ENCODE measurements around the gene HPCAL1.

Gene HPCAL1

DNA sequence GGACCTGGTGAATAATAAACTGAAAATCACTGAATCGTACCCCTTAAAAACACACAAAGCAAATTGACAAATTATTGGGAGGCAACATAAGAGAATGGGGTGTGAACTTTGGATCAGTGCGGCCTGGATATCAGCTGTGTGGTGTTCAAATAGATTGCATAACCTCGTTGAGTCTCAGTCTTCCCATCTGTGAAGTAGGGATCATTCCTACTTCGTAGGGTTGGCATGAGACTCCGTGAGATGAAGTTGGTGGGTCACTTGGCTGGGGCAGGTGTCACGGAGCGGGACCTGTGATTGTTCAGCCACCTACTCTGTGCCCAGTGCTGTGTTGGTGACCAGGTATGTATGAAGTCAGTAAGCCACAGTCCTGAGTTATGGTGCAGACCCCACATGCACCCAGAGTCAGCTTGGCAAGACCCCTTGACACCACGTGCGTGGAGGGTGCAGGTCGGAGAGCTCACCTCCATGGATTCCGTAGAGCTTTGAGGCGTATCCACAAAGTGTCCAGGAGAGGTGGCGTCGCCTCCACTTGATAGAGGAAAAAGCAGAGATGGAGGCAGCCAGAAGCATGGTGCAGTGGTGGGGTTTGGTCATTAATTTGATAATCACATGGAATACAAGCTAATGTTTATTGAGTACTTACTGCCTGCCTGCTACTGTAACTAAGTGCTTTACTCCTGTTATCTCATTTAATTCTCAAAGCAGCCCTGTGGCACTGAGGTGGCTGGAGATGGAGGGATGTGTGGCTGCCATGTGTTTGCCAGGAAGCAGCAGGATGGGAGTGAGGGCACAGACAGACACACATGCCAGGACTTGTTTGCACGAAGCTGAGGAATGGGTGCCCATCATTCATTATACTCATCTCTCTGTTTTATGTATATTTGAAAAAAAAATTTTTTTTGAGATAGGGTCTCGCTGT lies 35.8 kb downstream of the HPCAL1 start:
- DNase-seq, result no peak

DNA sequence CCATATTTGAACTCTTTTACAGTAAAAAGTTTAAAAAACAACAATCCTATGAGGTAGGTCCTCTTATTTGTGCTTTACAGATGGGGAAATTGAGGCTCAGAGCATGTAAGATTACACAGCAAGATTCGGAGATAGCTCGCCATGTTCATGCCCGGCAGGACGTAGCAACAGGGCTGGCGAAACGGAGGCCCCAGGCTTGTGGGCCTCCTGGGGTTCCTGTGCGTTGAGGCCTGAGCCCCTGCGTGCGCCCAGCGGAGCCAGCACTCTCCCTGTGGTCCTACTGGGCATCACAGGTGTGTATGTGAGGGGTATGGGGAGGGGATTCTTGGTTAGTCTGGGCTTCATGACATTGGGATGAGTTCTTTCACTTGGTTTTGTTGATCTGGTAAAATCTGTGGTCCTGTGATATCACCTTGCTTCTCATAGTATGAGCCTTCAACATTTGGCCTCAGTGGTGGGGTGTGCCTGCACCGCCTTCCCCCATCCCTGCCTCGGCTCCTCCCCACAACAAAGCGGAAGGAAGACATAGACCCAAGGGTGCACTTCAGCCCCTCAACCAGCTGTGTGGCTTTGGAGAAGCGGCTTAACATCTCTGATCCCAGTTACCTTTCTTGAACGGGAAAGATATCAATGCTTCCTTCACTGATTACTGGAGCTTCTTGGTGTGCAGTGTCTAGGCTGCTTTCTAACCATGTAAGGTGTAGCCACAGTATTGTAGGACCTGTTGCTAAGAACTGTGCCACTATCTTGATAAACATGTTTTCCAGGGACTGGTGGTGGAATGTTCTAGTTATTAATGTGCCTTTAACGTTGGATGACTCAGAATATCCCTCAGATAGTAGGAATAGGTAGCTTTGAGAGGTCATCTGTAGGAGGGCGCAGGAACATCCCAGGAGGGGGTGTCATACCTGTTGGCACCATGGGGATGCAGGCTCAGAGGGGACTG lies 37.2 kb downstream of the HPCAL1 start:
- DNase-seq, result no peak

DNA sequence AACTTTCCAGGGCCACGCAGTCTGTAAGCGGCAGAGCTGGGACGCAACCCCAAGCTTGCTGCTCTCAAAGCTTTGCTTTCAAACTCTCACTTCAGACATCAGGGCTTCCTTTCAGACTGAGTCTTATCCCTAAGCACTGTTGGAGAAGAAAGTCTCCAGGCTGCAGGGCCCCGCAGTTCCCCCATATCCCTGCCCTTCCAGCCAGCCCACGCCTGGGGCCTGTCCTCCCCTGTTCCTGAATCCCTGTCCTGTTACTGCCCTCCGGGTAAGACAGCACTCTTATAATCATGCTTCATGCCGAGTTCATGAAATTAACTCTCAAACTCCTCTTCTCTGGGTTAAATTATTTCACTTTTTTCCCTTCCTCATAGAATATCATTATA lies 37.9 kb downstream of the HPCAL1 start:
- DNase-seq, result no peak

DNA sequence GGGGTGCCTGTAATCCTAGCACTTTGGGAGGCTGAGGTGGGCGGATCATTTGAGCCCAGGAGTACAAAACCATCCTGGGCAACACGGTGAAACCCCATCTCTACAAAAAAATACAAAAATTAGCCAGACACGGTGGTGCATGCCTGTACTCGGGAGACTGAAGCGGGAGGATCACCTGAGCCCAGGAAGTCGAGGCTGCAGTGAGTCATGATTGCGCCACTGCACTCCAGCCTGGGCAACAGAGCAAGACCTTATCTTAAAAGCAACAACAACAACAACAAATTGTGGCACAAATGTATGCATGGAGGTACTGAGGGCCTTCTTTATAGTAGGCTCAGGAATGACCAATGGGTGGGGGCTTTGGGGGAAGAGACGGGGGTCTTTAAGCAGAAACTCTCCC lies 38.5 kb downstream of the HPCAL1 start:
- DNase-seq, result no peak

DNA sequence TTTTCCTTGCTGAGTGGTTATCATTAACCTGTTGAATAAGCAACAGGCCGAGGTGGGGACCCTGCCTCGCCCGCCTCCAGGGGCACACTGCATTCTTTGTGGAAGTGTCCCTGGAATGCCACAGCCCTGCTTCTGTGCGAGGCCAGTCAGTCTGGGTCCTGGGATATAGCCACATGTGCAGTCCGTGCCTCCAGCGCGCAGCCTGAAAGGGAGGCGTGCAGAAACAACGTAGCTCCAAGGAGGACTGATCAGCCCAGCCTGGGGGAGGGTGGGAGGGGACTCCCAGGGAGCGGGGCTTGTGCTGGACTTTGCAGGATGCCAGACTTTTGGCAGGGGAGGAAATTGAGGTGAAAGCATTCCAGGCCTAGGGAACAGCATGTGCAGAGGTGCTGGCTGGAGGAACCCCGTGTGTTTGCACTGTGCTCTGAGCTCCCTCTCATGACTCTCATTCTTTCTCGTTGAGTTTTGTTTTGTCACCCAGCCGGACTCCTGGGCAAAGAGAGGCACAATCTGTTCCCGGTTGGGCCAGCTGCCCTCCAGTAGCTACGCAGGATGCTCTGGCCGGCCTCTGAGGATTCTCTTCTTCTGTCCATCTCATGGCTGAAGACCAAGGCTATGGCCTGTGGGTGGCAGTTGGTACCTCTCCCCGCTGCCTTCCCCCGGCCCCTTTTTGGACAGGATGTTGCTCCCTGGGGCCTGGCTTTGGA lies 39.7 kb downstream of the HPCAL1 start:
- no peak for DNase-seq

DNA sequence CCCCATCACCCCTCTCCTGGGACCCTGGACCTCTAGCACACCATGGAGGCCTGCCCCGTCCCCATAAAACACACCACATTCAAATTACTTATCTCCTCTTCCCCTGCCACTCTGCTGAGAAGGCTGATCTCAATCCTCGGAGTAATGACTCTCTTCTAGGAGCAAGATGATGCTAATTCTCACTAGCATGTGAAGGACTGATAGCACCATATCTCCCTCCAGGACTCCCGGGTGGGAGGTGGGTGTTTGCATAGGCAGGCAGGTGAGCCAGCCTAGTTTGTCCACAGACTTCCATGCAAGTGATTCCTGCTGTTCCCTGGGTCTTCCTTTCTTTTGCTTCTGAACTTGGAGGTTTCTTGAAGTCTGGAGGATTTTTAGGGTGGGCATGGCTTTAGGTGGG lies 40.5 kb downstream of the HPCAL1 start:
- no peak for DNase-seq

DNA sequence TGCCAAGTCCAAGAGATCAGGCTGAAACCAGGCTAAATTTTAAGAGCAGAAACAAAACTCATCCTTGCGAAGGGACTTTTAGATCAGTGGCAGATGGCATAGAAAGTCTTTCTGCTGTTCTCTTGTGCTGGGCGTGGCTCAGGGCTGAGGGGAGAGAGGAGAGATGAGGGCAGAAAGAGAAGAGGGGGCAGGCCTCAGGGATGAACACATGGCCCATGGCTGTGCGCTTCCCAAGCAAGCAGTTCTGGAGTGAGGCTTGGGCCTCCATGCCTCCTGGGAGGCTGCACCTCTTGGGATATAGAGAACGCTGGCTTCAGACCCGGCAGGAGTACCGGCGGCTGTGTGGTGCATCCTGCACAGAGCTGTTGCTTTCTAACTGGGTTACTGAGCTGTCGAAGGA lies 41.0 kb downstream of the HPCAL1 start:
- no peak for DNase-seq

DNA sequence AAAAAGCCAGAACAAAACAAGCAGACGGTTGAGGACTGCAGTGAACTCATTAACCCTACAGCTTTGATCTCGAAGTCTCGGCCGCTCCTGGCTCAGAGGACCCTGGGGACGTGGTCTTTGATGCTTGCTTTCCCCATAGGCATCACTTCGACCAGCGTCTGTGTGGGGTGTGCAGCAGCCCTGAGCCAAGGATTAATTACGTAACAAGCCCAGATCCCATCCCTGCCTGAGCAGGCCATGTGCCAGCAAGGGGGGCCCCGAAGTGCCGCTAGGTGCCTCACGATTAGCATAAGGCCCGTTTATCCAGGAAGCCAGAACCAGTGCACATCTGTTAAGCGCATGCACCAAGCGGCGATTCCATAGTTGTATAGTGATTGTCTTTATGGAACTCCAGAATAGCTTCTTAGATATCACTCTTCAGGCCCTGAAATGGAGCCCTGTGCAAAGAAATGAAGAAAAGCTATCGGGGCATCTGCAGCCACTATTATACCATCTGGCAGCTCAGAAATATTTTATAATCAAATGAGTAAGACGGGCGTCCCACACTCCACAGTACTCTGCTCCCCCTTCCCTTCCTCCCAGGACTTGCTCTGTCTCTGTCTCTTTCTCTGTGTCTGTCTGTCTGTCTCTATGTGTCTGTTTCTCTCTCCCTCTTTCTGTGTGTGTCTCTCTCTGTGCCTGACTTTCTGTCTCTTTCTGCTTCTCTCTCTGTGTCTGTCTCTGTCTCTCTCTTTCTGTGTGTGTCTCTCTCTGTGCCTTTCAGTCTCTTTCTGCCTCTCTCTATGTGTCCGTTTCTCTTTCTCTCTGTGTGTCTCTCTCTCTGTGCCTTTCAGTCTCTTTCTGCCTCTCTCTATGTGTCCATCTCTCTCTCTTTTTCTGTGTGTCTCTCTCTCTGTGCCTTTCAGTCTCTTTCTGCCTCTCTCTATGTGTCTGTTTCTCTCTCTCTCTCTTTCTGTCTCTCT lies 41.7 kb downstream of the HPCAL1 start:
- no peak for DNase-seq

DNA sequence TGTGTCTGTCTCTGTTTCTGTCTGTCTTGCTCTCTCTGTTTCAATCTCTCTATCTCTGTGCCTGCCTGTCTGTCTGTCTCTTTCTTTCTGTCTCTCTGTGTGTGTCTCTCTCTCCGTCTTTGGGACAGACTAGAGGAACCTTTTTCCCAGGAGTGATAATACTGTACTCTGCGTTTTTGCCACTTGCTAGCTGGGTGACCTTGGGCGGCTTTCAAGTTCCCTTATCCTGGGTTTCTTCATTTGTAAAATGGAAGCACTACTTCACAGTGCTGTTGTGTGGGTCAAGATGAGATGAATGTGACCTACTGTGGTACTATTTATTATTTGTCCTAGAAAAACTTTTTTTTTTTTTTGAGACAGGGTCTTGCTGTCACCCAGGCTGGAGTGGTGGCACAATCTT lies 42.4 kb downstream of the HPCAL1 start:
- DNase-seq, result no peak

DNA sequence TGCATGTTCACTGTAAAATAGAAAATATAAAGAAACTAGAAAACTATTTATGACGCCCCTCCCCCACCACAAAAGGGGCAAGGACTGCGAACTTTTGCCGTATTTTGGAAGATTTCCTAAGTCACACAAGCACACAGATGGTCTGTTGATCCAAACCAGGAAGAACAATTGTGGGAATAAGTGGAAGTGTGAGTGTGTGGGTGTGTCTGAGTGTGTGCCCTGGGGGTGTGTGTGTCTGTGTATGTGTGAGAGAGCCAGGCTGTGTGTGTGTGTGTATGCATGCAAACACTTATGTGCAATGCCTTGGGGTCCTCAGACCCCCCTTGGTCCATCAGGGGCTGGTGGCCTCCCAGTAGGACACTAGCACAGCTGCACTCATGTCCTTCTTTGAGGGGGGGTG lies 43.1 kb downstream of the HPCAL1 start:
- DNase-seq, result no peak

DNA sequence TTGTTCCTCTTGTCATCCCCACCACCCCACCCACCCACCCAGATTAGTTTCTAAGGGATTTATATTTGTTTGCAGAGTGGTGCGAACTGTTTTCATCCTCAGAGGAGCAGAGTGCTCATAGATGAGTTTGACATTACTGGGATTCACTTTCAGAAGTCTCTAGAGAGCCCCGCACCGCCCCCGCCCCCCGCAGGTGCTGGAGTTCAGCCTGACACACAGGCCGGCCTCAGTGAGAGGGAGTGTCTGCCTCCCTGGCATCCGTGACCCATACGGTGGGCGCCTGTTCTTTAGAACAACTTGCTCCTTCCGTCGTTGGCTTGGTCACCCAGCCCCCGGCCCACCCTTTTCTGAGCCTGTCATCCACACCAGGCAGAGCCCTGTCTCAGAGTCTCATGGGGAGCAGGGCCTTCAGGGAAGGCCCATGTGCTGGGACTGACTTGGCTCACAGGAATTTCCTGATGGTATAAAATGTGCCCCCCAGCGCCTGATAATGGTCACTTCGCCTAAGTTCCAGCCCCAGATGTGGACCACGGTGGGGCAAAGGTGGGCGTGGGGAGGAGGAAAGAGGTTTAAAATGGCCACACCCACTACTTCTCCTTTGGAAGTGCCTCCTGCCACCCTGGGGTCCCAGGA lies 44.3 kb downstream of the HPCAL1 start:
- DNase-seq, result no peak

DNA sequence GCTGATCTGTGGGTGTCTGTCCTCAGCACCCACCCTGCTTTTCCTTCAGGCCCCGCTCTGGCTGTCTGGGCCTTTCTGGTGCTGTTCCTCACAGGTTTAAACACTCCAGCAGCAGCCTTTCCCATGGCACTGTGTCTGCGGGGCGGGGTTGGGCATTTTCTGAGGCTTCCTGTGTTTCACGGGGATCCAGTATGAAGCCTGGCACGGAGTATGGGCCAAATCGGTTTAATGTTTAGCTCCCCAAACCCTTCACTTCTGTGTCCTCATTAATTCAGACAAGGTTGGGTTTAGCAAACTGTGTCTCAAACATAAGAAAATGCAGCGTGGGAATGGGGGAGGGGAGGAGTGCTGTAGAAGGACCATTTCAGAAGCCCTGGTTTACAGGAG lies 44.9 kb downstream of the HPCAL1 start:
- no peak for DNase-seq

DNA sequence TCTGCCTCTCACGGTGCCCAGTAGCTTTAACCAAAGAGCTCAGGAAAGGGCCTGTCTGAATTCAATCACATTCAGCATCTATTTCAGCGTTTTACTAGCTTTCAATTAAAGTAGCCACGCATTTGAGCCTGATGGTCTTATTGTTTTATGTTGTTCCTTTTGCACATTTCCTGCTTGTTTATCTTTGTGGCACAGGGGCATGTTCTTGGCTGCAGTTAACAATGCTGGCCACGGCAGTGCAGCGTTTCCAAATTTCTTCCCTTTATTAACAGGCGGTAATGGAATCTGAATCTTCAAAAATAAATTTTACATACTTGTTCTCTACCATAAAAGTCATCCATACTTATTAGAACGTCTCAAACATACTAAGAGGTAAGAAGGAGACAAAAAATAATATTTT lies 46.2 kb downstream of the HPCAL1 start:
- DNase-seq, result no peak

DNA sequence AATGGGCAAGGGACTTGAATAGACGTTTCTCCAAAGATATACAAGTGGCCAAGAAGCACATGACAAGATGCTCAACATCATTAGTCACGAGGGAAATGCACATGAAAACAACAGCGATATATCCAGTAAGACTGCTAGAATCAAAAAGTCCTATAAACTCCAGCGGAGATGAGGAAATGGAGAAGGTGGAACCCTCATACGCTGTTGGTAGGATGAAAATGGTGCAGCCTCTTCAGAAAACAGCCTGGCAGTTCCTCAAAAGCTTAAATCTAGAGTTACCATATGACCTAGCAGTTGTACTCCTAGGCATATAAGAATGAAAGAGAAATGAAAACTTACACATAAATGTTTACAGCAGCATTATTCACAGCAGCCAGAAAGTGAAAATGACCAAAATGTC lies 48.1 kb downstream of the HPCAL1 start:
- no peak for DNase-seq

DNA sequence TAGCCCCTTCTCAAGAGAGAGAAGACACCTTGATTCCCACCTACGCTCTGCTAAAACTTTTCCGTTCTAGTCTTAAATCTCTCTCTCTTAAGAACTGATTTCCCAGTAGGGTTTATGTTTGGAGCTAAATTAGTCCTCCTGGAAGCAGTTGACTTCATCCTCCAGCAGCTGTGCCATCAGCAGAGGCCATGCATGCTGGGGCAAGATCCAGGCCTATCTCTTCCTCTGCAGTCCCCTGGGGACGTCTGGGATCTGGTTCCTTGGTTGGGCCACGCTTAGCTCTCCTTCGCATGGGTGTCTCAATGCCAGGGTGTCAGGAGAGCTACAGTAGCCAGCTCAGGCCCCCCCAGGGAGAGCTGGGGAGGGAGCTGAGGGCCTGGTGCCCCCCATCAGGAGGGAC lies 49.7 kb downstream of the HPCAL1 start:
- no peak for DNase-seq

DNA sequence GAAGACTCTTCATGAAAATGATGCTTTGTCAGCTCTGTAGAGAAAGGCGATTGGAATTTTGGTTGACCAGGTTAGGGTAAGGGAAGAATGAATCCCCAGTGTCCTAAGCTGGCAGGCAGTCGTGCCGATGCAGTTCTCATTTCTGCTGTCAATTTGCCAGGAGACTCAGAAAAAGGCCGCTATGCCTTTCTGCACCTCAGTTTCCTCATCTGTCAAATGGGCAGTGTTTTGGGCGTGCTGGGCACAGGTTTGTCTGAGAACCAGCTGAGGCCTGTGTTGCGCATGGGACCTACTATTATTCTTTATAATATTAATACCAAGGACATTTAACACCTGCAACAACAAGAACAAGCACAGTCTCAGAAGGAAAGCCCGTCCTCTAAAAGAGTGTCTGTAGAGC lies 50.3 kb downstream of the HPCAL1 start:
- DNase-seq, result no peak

DNA sequence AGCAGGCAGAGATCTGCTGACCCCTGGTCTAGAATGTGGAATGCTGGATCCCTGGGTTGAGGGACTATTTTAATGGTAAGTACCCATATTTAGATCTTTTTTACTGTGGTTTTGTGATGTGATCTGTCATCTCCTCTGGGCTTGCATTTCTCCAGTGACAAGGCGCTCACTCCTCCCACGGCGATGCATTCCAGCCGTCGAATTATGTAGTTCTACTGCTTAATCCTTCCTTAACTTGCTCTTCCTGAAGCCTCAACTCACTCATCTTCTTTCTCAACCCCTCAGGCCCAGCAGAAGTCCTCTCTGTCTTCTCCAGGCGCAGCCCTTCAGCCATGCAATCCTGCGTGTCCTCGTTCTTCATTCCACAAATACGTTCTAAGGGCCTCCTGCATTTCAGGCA lies 51.2 kb downstream of the HPCAL1 start:
- DNase-seq, result no peak

DNA sequence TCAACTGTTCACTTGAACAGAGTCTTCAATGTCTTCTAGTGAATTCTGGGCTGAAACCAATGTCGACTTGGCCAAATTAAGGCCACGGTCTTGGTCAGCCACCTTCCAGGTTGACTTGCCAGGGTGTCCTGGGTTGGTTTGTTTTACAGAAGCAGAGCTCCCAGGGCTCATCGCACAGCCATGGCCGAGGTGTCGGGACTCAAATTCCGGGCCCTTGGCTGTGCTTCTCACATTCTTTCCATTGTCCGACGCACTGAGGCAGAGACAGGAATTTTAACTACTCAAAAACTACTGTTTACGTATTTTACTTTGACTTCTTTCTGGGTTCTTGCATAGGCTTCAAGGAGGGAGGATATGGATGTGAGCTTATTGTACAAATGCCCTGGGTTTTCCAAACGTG lies 51.7 kb downstream of the HPCAL1 start:
- DNase-seq, result no peak

DNA sequence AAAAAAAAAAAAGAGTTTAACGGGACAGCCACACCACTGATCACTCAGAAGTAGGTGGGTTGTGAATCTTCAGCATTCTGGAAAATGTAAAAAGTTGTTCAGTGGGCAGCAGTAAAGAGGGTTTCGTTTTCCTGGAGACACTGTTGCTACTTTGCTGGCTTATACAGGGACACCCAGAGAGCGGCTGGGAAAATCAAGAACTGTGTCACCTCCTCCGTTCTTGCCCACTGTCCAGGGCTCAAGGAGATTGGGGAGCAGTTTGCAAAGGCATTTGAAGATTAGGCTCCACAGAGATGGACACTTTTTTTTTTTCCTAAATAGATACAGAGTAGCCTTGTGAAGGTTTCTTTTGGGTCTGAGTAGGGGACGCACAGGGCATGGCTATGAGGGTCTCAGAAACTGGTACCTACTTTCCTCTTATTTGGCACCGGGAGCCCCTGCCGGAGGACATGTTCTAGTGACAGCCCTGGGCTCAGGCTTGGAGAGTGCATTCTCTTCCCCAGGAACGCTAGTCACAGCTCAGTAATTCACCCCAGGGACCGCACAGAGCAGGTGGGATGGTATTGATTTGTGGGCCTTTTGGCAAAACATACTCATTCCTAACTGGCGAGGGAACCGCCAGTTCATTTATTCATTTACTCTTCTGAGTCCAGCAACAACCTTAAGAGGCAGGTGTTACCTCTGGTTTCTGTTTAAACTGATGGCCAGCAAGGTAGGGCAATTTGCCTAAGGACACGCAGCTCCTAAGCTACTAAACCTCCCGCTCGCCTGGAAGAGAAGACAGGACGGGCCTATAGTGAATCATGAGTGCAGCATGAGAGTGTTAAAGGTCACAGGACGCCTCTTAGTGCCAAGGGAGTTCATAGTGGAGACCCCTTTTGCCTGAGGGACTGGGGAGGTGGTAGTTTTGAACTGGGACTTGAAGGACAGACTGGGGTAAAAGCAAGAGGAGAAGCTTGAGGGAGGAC lies 53.1 kb downstream of the HPCAL1 start:
- no peak for DNase-seq

DNA sequence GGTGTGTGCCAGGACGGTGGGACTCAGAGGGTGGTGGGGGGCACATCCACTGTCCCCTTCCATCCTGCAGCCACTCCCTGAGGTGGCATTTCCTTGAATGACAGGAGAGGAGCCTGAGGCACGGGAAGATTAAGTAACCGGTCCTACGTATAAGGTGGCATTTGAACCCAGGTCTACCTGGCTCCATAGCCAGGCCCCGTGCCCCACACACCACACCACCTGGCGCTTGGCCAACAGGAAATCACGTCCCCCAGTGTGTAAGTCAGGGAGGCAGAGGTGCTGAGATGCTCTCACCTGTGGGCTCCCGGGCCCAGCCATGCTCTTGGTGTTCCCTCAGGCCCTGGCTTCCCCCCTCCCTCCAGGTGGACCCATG lies 53.7 kb downstream of the HPCAL1 start:
- DNase-seq, result no peak

Data from NCI-H1930 (cell line).